HG02798 (cell line): ENCODE results near the gene ZNF428.
"Not testable (repeated sequence)": the region's sequence is repeated elsewhere in the genome, so short reads cannot be mapped to it uniquely, and the experiment has no call there.

Experiments used
- ATAC-seq: cut with Tn5 transposase; IDR thresholded peaks from one replicate; pipeline ENCODE4 v1.9.1; 2021; ENCODE audit warnings: mild to moderate bottlenecking; ENCODE audit not compliant: unreplicated experiment, poor library complexity

ZNF428 gene

GRCh38 chr19:43595605-43595998 lies 23.8 kb downstream of the ZNF428 start:
- peak; percentile 3 for ATAC-seq

DNA sequence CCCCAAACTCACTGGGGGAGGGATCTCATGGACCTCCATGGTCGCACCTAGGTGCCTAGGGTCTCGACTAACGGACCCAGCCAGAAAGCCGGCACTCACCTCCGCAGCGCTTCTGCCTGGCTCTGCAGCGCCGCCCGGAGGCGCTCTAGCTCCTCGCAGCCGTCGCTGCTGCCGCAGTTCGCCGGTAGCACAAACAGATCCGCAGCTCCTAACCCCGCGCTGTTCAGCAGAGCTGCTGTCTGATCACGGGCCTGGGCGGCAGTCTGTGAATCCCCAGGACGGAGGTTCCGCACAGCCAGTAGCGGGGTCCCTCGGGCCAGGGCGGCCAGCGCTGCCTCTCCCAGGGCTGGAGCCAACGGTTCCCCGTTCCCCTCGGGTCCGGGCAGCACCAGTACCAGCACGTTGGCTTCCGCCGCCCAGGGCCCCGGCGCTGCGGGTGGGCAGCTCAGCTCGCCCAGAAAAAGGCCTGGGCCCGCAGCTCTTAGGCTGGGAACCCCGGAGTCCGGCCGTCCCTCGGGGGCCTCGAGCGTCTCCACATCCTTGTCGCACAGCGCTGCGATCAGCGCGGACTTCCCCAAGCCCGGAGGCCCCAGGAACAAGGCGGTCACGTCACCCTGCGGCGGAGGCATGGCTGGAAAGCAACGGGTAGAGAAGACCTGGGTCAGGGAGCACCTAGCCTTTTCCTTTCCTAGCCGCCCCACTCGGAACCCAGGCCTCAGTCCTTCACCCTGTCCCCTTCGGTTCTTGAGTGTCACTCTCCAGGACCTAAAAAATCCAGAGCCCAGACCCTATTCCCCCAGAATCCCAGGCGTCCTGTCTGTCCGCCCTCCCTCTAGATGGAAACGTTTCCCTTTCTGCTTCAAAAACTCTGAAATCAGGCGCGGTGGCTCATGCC lies 24.5 kb downstream of the ZNF428 start:
- no peak for ATAC-seq

DNA sequence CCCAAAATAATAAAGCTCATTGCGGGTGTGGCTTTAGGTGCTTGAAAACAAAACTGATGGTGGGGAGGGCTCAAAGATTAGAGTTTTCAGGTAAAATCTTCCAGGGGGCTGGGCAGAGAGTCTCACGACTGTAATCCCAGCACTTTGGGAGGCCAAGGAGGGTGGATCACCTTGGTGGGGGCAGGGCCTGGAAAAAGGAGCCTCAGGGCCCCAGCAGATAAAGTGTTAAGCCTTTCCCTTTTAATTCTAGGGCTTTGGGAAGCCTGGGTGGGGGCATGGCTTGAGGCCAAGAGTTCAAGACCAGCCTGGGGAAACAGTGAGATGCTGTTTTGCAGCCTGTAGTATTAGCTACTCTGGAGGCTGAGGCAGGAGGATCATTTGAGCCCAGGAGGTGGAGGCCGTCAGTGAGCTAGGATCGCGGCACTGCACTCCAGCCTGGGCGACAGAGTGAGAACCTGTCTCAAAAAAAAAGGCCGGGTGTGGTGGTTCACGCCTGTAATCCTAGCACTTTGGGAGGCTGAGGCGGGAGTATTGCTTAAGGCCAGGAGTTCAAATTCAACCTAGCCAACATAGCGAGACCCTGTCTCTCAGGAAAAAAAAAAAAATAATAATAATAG lies 25.2 kb downstream of the ZNF428 start:
- ATAC-seq, result no peak

- no peak for ATAC-seq
Observed at GRCh38 chr19:43592800-43593350, 26.6 kb downstream of the ZNF428 start.

DNA sequence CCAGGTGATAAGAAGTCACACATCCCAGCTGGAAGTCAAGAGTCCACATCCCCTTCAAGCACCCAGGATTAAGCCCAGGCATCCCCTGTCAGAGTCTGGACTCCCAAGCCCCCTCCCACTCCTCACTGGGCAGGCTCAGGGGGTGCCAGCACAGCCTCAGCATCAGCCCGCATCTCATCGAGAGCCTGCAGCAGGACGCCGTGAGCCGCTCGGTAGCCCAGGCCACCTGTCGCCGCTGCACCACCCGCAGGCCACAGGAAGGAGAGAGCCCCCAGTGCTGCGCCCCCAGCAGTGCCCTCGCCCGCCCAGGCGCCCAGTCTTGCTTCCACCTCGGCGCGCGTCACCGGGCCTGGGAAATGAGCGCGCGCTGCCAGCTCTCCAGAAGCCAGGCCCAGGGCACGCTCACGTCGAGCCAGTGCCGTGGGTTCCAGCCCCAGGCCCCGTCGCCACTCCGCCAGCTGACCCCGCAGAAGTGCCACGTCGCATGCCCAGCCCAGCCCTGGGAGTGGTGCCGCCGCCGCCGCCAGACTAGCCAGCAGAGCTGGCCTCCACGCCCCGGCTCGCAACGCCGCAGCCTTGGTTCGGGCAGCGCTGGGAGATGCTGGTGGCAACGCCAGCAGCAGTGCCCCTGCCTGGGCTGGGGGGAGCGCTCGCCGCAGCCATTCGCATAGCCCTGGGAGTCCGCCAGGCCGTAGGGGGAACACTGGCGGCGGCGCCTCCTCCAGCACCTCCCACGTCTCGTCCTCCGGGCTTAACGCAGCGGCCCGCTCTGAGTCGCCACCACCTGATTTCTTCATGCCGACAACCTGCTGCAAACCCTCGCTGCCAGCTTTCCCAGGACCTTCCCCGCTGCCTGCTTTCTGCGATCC lies 27.3 kb downstream of the ZNF428 start:
- no peak for ATAC-seq

DNA sequence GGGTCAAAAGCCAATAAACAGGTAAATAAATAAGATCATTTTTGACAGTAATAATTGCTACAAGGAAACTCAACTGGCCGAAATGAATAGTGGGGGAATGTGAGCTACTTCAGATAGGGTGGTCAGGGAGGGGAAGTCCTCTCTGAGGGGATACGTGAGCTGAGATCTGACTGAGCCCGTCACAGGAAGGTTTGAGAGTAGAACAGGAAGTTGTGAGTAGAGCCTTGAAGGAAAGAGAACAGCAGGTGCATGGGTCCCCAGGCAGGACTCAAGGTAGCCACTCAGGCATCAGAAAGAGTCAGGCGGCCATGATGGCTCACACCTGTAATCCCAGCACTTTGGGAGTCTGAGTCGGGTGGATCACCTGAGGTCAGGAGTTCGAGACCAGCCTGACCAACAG lies 29.8 kb downstream of the ZNF428 start:
- ATAC-seq, result no peak

- no peak for ATAC-seq
Observed at GRCh38 chr19:43589277-43589676, 30.2 kb downstream of the ZNF428 start.

GRCh38 chr19:43587029-43587428 lies 32.4 kb downstream of the ZNF428 start:
- not testable (repeated sequence) for ATAC-seq

GRCh38 chr19:43586346-43586745 lies 33.1 kb downstream of the ZNF428 start:
- ATAC-seq, result no peak

DNA sequence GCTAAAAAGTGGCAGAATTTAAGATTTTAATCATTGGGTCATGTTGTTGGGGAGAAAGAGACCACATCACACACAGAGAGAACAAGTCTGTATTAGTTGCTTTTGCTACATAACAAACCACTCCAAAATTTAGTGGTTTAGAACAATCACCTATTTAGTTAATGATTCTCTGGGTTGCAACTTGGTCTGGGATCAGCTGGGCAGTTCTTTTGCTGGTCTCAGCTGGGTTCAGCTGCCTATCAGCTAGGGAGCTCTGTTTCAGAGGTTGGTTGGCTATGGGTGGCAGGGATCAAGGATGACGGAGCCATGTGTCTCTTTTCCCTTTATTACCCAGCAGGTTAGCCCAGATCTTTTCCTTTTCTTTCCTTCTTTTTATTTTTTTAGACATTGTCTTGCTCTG lies 34.9 kb downstream of the ZNF428 start:
- no peak for ATAC-seq

GRCh38 chr19:43582495-43582894 lies 36.9 kb downstream of the ZNF428 start:
- ATAC-seq, result no peak

- no peak for ATAC-seq
Observed at GRCh38 chr19:43581467-43581866, 38.0 kb downstream of the ZNF428 start.

- ATAC-seq, result no peak
Observed at GRCh38 chr19:43578787-43579186, 40.6 kb downstream of the ZNF428 start.

DNA sequence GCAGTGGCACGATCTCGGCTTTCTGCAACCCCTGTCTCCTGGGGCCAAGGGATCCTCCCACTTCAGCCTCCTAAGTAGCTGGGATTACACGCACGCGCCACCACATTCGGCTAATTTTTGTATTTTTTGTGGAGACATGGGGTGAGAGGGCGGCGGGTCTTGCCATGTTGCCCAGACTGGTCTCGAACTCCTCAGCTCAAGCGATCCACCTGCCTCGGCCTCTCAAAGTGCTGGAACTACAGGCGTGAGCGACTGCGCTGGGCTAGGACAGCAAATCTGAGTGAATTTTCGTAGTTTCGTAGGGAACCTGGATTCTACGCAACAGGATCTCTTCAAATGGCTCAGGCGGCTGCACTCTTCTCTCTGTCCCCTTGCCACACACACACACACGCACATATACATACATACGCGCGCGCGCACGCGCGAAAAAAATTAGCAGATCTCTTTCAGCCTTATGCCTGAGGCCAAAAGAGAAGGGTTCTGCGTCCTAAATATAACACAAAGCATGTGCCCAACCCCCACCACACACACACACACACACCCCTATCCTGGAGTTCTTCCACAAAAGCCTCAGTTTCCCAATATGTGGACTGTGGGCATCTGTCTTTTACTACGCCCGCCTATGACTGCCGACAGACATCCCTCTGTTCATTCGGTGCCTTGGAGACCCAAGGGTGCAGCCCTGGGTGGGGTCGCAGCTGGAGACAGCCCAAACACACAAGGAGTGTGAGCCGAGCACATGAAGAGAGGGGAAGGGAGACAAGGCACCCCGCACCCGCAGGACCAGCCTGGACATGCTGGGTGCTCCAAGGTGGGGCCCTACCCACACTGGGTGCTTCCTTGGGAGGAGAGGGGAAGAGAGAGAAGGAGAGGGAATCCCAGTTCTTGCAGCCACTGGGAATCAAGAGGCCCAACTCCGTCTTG lies 43.2 kb downstream of the ZNF428 start:
- no peak for ATAC-seq

DNA sequence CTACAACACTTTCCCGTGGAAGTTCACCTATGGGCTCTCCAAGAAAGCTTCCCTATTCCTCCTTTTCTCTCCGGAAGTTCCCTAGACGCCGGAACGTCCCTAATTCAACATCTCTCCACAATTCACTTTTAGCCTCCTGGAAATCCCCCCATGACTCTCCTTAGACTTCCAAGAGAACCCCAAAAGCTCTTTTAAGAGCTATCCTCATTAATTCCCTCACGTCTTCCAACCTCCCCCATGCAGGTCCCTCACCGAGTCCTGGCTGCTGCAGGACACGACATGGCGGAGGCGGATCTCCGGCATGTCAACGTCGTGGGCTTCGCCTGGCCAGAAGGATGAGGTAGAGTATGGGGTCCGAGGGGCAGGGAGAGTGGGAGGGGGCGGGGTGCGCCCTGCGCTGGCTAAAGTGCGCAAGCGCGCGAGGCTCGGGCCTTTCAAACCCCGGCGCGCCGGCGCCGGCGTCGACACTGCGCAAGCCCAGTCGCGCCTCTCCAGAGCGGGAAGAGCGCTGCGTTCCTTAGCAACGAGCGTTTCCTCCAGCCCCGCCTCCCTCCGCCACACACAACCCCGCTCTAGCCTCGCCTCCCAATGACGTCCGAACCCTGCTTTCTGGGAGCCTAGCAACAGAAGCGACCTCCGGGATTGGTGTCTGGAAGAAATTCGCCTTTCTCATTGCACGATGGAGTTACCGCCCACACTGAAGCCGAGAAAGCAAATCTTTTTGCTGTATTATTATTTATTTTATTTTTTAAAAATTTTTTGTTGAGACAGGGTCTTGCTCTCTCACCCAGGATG lies 44.1 kb downstream of the ZNF428 start, which contains the start of the genes PINLYP and XRCC1:
Gene PINLYP (plus strand): TSS at position 646 of the 795 bp plus-strand sequence. CDS start 1,391 bp downstream, outside the sequence.
Gene XRCC1 (minus strand): TSS at position 372 of the 795 bp plus-strand sequence. CDS start 69 bp downstream, at position 303.
- ATAC-seq, result peak; percentile 97

GRCh38 chr19:43574424-43575155 lies 44.8 kb downstream of the ZNF428 start:
- ATAC-seq, result no peak

- no peak for ATAC-seq
Observed at GRCh38 chr19:43572171-43572588, 47.2 kb downstream of the ZNF428 start.
